EL (cell line): ENCODE results near the gene TBC1D22A.

Experiments used
- DNase-seq: peaks from one replicate; pipeline ENCODE4 v3.0.0-alpha.2; 2016

TBC1D22A gene

GRCh38 chr22:46737976-46738646, 24.3 kb upstream of the TBC1D22A start, which contains the start of gene CERK:
CERK (minus strand) TSS chr22:46738252; CDS start chr22:46738148, 104 bp downstream.
- peak; percentile 76 for DNase-seq

- peak; percentile 62 for DNase-seq
These were observed 23.8 kb upstream of the TBC1D22A start for GRCh38 chr22:46738647-46739093.

DNA sequence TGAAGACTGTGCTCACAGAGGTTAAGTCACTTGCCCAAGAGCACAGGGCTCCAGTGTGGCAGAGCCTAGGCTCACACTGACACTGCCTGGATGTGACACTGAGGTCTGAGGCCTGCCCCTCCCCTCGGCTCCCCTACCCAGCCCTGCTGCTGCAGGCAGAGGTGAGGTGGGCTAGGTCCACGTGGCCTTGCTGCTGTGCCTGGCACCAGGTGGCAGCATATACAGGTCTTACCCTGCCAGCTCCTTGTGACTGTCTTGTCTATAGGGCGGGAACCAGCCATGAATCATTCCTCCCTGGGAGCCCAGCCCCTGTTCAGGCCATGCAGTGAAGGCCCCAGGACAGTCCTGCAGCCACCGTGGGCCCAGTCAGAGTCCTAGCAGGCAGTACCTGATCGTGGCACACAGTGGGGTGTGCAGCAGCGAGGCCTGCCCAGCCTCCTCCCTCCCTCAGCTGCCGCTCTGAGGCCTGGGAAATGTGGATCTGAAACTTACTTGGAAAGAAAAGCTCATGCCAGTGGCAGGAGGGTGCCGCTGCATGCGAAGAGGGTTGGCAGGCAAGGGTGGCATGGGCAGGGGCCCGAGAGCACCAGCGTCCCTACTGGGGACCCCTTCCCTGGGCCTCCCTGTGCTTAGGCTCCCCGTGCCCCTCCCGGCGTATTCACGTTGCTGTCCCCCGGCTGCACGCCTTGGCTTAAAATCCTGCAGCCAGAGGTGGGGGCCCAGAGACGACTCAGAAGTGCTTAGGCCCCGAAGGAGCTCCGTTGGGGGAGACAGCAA, 23.2 kb upstream of the TBC1D22A start:
- DNase-seq = peak; percentile 80

- DNase-seq = no peak
These were observed 21.3 kb upstream of the TBC1D22A start for GRCh38 chr22:46740910-46741780.

DNA sequence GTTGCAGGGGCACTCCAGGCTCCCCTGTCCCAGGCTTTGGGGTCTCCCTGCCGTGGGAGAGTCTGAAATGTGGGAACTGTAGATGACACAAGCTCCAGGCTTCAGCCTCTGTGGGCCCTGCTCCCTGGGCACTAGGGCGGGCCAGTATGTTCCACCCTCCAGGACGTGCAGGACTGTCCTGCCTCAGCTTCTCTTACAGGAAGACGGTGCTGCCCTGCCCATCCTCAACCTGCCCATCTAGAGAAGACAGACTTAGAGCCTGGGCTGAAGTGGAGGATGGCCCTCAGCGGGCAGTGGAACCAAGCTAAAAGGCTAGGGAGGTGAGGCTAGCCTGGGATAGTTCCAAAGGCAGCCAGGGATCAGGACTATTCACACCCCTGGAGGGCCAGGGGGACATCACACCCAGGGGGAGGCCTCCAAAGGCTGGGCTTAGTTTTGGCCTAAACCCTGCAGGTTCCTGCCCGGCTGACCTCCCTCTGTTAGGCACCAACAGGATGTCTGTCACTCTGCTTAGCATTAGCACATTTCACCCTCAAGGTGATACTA, 20.4 kb upstream of the TBC1D22A start:
- no peak for DNase-seq

DNA sequence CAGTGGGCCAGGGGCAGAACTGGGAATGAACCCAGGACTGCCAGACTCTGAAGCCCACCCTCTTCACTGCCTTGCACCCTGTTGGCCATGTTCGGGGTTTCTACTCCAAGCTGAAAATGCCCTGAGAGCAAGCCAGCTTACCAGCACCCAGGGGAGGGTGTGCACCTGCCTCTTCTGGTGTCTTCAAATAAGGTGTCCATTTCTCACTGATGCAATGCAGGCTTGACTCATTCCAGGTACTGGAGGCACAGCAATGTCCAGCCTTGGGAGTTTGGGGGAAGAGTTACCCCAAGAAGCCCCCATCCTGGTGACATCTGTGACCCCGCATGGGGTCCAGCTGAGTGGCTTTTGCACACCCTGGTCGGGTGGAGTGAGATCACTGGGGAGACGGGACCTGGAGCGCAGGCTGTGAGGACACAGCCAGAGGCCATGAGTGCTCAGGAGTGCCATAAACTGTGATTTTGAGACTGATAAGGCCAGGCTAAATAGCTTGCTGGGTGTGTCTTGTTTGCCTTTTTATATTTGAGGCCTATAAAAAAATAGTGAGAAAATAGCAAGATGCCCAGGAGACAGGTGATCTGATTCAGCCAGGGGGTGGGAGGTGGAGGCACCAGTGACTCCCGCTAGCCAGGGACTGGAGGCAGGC, 19.8 kb upstream of the TBC1D22A start:
- no peak for DNase-seq

GRCh38 chr22:46744581-46744980, 17.9 kb upstream of the TBC1D22A start:
- no peak for DNase-seq

GRCh38 chr22:46746192-46746591, 16.3 kb upstream of the TBC1D22A start:
- DNase-seq = no peak

DNA sequence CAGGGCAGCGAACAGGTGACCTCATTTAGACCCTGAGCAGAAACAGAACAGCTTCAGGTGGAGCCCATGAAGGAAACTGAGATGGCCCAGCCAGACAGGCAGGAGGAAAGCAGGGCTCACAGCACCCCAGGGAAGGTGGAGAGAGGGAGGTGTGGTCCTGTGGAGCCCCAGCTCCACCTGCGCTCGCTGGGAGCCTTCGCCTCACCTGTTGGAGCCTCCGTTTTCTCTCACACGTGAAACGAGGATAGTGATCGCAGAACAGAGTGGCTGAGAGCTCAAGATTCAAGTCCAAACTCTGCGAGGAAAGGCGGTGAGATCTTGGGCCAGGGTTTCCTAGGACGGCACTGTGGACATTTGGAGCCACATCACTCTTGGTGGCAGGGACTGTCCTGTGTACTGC, 15.8 kb upstream of the TBC1D22A start:
- DNase-seq = no peak

DNA sequence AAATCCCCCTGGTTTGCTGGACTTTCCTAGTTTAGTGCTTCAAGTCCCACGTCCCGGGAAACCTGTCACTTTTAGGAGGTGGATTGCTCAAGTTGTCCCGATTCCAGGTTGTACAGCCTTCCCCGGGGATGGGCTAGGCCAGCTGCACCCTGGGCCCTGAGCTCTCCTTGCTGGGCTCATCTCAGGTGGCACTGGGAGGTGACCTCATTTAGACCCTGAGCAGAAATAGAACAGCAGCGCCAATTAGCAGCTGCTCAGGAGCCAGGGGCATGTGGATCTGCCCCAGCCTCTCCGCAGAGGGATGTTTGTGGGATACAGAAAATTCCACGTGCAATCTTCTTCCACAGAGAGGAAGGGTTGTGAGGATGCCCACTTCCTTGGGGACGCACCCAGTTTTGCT, 14.8 kb upstream of the TBC1D22A start:
- DNase-seq = no peak

- no peak for DNase-seq
These were observed 14.1 kb upstream of the TBC1D22A start for GRCh38 chr22:46748206-46748907.

DNA sequence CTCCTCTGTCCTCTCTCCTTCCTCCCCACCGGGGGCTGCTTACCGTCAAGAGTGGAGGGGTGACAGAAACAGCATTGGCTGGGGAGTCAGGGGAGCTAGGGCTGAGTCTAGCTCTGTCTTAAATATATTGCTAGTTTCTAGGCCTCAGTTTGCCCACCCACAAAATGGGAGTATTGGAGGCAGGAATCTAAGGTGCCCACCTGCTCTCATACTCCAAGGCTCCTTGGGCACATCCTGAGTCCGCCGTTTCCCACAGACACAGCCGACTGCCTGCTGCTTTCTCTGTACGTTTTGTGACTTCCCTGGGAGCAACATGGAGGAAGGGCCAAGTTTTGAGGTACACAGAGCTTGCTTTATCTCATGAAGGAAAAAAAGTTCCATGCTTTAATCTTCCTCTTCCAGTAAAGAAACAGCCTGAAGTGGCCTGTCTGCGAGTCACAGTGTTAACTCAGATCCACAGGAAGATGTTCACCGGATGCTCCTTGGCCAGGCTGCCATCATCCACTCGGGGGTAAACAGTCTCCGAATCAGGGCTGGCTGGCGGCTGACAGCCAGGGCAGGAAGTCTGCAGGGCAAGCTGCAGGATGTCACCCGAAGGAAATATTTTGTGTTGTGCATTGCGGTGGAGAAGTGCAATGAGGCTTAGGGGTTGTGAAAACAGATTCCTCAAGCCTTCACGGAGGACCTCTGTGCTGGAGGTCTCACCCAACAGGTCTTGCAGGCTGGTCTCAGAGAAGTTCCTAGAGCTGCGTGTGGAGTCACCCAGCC, 13.4 kb upstream of the TBC1D22A start:
- peak; percentile 58 for DNase-seq

DNA sequence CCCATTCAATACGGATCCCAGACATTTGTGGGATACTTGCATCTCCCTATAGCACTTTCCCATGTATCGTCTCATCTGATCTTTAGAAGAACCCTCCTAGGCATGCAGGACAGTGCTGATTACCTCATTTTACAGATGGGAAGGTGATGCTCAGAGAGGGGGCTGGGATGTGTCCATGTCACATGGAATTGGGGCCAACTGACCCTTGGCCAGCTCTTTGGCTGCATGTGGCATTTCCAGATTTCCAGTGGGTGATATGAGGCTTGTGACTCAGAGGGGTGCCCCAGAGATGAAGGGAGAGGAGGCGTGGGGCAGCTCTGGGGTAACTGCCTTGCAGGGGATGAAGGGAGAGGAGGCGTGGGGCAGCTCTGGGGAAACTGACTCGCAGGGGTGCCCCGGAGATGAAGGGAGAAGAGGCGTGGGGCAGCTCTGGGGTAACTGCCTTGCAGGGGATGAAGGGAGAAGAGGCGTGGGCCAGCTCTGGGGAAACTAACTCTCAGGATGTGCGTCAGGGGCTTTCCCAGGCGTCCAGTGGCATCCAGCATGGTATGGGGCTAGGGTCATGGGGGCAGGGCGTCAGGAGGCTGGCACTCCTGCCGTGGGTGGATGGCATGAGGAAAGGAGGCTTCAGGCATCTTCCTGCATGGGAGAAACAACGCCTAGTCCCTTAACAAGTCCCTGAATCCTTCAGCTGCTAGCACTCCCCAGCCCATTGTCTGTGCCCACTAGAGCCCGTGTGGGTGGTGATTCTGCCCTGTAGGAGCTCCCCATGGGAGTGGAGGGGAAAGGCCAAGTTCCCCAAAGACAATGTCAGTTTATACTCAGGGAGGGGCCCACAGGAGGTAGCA, 12.5 kb upstream of the TBC1D22A start:
- DNase-seq = peak; percentile 35

GRCh38 chr22:46750530-46750800, 12.0 kb upstream of the TBC1D22A start:
- DNase-seq = no peak

- no peak for DNase-seq
These were observed 11.5 kb upstream of the TBC1D22A start for GRCh38 chr22:46750863-46751443.

- DNase-seq = no peak
These were observed 10.0 kb upstream of the TBC1D22A start for GRCh38 chr22:46752286-46752987.

GRCh38 chr22:46752988-46753310, 9.5 kb upstream of the TBC1D22A start:
- DNase-seq = no peak

DNA sequence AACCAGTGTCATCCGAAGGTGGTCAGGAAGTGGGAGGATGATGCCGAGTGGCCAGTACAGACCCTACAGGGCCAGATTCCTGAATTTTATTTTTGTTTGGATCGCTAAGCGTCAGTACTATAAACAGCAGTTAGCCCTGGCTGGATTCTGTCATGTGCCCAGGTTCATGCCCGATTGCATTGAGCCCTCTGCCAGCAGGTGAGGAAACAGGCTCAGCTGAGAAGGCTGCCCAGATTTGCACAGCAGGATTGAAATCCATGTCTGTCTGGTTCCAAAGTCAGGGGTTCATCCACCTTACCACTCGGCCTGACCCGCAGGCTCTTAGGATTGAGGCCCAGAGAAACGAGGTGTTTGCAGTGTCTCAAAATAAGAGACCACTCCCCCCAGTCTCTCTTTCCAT, 9.1 kb upstream of the TBC1D22A start:
- no peak for DNase-seq

DNA sequence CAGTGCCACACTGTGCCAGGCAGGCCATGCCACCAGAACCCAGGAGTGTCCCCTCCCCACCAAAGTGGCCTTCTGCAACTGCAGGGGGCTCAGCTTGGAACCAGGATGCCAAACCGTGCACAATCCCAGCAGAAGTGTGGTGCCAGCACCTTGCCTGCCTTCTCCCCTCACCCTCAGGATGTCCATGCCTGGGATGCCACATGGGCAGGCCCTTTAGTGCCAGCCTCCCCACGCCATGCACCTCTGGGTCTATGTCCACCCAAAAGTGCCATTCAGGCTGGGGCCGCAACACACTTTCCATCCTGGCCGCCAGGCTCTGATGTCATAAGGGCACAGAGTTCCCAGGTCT, 8.7 kb upstream of the TBC1D22A start:
- DNase-seq = no peak
